Measurements from ENCODE around the gene PPP1R17. TPM values are rescaled to one million over a fixed set of nuclear protein-coding genes. Genes with fewer than 3 reads are reported as not detected.

The PPP1R17 gene
- total RNA-seq, 4 donors from 2014 or later = not detected

DNA sequence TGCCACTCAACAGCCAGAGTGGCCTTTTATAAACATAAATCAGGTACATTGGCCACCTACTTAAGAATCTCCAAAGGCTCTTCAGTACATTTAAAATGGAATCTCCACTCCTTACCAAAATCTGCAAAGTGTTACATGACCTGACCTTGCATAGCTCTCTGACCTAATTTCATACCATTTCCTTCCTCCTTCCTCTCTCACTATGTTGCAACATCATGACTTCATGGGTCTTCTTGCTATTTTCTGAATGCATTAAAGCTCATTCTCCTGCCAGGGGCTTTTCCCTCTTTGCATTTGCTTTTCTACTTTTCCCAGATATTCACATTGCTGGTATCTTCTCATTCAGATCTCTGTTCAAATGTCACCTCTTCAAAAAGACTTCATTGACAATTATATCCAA is 22.1 kb upstream of the PPP1R17 start:
- TF ChIP-seq, protein P1, sequence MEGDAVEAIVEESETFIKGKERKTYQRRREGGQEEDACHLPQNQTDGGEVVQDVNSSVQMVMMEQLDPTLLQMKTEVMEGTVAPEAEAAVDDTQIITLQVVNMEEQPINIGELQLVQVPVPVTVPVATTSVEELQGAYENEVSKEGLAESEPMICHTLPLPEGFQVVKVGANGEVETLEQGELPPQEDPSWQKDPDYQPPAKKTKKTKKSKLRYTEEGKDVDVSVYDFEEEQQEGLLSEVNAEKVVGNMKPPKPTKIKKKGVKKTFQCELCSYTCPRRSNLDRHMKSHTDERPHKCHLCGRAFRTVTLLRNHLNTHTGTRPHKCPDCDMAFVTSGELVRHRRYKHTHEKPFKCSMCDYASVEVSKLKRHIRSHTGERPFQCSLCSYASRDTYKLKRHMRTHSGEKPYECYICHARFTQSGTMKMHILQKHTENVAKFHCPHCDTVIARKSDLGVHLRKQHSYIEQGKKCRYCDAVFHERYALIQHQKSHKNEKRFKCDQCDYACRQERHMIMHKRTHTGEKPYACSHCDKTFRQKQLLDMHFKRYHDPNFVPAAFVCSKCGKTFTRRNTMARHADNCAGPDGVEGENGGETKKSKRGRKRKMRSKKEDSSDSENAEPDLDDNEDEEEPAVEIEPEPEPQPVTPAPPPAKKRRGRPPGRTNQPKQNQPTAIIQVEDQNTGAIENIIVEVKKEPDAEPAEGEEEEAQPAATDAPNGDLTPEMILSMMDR (IDR thresholded peaks at IDR 0.05) = no peak
- no peak for TF ChIP-seq POLR2A (IDR thresholded peaks at IDR 0.05)

DNA sequence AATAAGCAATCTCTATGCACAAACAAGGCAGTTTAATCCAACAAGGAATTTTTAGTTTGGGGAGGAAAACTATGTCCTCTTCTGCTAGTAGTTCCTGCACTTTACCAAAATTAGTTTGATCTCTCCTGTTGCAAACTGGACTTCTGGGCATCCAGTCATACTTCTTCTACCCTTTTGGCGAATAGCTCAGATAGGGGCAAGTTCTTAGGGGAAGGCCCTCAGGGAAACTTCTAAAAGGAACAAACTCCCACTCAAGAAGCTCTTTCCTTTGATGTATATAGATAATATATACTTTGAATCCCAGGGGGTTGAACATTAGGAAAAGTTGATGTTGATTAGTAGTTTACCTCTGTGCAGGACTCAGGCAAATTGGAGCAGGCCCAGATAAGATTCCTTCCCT is 21.5 kb upstream of the PPP1R17 start:
- no peak overlapping the region for H3K27ac ChIP-seq
- no peaks in the 10 kb centered on the region for H3K9me3 ChIP-seq
- 70 to 75% methylated on average over 1 of the region's 1 CpG for WGBS, 2 donors
- intact Hi-C loops (cut with DNase I) = no loop called here
- no peaks in the 10 kb centered on the region for H3K4me1 ChIP-seq
- no peaks in the 10 kb centered on the region for H3K27me3 ChIP-seq
- no peak for DNase-seq
- TF ChIP-seq, protein P1 (IDR thresholded peaks at IDR 0.05) = no peak
- TF ChIP-seq POLR2A (IDR thresholded peaks at IDR 0.05) = no peak
- H3K36me3 ChIP-seq = no peaks in the 10 kb centered on the region
- H3K4me3 ChIP-seq = no peak overlapping the region

More for the DNA sequence above, 22.1 kb upstream of the PPP1R17 start:
- Histone ChIP-seq H3K36me3 (no peaks in the 10 kb centered on the region), H3K4me1 (no peaks in the 10 kb centered on the region), H3K27ac (no peak overlapping the region), H3K9me3 (no peaks in the 10 kb centered on the region), H3K4me3 (no peak overlapping the region), H3K27me3 (no peaks in the 10 kb centered on the region)
- intact Hi-C loops (cut with DNase I) = no loop called here
- DNase-seq = no peak

DNA sequence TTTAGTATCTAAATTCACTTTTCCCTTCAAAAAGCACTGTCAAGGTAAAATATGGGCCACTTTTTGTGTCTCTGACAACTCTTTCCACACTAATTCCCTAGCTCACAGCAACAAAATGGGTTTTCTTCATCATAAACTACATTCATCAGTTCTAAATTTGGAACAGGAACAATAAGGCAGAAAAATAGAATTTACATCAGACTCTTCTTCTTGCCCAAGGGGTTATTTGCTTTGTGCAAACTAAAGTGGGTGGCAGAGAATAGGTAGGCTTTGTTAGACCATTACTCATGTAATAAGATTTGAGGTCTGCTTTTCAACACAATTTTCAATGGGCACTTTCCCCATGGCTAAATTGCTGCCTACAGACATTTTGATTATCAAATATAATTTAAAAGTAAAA is 17.6 kb upstream of the PPP1R17 start:
- H3K4me1 ChIP-seq = no peaks in the 10 kb centered on the region
- H3K27ac ChIP-seq = no peak overlapping the region
- no peak for DNase-seq
- no peak for TF ChIP-seq POLR2A (IDR thresholded peaks at IDR 0.05)
- TF ChIP-seq, protein P1 (IDR thresholded peaks at IDR 0.05) = no peak
- no peak overlapping the region for H3K4me3 ChIP-seq
- intact Hi-C loops (cut with DNase I) = no loop called here
- H3K36me3 ChIP-seq = no peaks in the 10 kb centered on the region
- no peaks in the 10 kb centered on the region for H3K27me3 ChIP-seq
- H3K9me3 ChIP-seq = no peaks in the 10 kb centered on the region

DNA sequence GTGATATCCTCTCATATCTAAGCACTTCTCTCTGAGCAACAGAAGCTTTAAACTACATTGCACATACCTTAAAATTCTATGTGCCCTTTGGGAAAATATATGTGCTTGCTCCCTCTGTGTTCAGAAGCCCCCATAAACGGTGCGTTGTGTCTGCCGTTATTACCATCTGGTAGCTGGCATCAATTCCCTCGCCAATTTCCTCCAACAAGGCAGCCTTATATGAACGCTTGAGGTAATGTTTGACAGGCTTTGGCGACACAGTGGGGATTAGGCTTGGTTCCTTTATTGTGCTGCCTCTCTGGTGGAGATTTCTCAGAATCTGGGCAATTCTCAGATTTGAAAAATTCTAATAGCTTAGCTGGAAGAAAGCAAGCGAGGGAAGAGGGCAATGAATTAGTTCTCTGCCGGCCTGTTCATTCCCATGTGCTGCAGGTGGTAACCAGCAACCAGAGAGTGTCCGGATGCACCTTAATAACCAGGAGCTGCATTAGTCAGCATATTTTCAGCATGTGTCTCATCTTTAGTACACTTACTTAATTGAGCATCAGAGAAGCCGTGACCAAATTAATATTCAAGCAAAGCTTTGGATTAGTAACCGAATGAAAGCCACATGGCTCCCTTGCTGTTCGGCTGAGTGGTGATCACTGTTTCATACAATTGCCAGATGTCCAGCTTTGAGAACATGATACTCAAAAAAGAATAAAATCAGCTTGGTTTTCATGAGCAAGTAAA is 7.3 kb upstream of the PPP1R17 start:
- Histone ChIP-seq H3K36me3 (no peaks in the 10 kb centered on the region), H3K4me3 (no peak overlapping the region), H3K4me1 (no peaks in the 10 kb centered on the region), H3K27me3 (no peaks in the 10 kb centered on the region), H3K9me3 (no peaks in the 10 kb centered on the region), H3K27ac (no peak overlapping the region)
- intact Hi-C loops (cut with DNase I) = no loop called here
- no peak for DNase-seq
- TF ChIP-seq, protein P1 (IDR thresholded peaks at IDR 0.05) = no peak
- TF ChIP-seq POLR2A (IDR thresholded peaks at IDR 0.05) = no peak
- WGBS, 2 donors = 80 to 88% methylated on average over 11 to 12 of the region's 12 CpGs

DNA sequence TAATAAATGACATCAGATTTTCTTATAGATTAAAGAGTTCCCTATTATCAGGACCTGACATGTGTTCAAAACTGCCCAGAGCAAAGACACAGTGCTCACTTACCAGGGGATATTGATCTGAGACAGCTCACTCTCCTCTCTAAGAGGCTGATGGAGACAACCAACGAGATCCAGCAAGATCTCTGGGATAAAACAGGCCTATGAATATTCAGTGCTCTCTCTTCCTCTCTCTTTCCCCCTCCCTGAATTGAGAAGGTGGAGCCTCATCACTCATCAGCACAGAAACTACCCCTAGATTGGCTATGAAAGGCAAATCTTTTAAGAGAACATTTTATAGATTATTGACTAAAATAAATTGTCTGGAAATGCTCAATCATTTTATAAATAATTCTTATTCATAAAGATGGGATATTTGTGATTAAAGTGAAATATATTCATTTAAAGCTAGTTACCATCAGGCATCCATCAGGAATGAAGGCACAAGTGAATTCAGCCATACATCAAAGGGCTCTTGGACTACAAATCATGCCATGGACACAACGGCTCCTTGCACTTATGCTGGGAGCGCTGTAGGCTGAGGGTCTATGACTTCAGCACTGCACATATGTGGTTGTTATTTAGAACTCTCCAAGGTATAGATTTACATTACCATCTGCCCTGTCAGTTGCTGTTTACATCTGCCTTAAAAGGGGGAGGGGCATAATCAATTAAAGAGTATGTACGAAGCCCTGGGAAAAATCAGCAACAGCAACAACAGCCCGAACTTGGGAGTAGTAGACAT is 3.4 kb upstream of the PPP1R17 start:
- Histone ChIP-seq H3K9me3 (no peaks in the 10 kb centered on the region), H3K4me3 (no peak overlapping the region), H3K27me3 (no peaks in the 10 kb centered on the region), H3K4me1 (no peaks in the 10 kb centered on the region), H3K36me3 (no peaks in the 10 kb centered on the region), H3K27ac (no peak overlapping the region)
- DNase-seq = no peak
- intact Hi-C loops (cut with DNase I) = no loop called here
- WGBS, 2 donors = 53 to 56% methylated on average over 5 of the region's 5 CpGs
- no peak for TF ChIP-seq POLR2A (IDR thresholded peaks at IDR 0.05)
- TF ChIP-seq, protein P1 (IDR thresholded peaks at IDR 0.05) = no peak
